DMS53 treated with DMSO at 0.1 percent for 48 hours (cell line): ENCODE results near the gene ICAM1.

Experiments
- DNase-seq: peaks from one replicate; lab custom pipeline; 2025; ENCODE audit not compliant: unreplicated experiment; lab: John Stamatoyannopoulos, UW

ICAM1 gene

DNA sequence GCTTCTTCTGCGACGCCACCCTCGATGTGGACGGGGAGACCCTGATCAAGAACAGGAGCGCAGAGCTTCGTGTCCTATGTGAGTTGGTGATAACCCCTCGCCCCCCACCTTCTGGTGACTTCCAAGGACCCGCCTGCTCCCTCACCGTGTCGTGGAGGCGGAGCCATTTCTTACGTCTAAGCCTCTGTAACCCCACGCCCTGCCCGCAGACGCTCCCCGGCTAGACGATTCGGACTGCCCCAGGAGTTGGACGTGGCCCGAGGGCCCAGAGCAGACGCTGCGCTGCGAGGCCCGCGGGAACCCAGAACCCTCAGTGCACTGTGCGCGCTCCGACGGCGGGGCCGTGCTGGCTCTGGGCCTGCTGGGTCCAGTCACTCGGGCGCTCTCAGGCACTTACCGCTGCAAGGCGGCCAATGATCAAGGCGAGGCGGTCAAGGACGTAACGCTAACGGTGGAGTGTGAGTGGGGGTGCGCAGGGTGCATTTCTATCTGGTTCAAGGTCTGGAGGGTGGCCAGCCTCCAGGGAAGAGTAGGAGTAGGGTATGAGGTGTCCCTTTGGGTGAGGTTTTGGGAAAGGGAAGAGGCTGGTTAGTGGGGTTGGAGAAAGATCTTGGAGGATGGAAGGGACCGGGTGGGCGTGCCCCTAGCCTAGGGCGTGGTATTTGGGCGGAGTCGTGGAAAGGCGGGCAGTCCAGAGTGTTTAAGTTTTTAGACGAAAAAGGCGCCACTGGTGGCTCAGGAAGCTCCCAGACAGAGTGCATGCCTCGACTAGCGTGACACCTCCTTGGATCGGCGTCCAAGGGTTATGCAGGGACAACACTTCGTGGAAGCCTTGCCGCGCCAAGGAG is 22.1 kb downstream of the ICAM1 start:
- no peak for DNase-seq

DNA sequence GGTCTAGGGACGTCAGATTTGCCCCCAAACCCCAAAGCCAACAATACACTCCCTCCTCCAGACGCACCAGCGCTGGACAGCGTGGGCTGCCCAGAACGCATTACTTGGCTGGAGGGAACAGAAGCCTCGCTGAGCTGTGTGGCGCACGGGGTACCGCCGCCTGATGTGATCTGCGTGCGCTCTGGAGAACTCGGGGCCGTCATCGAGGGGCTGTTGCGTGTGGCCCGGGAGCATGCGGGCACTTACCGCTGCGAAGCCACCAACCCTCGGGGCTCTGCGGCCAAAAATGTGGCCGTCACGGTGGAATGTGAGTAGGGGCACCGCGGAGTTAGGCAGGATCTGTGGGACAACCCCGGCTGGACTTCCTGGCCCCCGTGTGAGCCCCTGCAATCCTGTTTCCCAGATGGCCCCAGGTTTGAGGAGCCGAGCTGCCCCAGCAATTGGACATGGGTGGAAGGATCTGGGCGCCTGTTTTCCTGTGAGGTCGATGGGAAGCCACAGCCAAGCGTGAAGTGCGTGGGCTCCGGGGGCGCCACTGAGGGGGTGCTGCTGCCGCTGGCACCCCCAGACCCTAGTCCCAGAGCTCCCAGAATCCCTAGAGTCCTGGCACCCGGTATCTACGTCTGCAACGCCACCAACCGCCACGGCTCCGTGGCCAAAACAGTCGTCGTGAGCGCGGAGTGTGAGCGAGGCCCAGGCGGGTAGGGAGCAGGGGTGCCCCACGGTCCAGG is 22.9 kb downstream of the ICAM1 start:
- DNase-seq, result no peak

DNA sequence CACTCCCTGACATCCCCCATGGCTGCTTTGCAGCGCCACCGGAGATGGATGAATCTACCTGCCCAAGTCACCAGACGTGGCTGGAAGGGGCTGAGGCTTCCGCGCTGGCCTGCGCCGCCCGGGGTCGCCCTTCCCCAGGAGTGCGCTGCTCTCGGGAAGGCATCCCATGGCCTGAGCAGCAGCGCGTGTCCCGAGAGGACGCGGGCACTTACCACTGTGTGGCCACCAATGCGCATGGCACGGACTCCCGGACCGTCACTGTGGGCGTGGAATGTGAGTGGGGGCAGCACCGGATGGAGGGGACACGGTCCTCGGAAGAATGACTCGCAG is 23.4 kb downstream of the ICAM1 start:
- DNase-seq, result no peak

DNA sequence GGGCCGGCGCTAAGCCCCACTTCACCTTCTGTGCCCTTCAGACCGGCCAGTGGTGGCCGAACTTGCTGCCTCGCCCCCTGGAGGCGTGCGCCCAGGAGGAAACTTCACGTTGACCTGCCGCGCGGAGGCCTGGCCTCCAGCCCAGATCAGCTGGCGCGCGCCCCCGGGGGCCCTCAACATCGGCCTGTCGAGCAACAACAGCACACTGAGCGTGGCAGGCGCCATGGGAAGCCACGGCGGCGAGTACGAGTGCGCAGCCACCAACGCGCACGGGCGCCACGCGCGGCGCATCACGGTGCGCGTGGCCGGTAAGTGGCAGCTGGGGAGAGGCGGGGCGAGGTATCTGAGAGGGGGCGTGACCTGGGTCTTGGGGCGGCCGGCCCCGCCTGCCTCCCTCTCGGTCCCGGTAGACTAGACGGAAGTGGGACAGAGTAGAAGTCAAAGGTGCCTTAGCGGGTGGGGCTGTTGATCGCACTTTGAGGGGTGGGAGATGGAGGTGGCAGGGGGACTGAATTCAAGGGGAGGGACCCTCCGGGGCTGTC is 24.5 kb downstream of the ICAM1 start:
- DNase-seq, result no peak

DNA sequence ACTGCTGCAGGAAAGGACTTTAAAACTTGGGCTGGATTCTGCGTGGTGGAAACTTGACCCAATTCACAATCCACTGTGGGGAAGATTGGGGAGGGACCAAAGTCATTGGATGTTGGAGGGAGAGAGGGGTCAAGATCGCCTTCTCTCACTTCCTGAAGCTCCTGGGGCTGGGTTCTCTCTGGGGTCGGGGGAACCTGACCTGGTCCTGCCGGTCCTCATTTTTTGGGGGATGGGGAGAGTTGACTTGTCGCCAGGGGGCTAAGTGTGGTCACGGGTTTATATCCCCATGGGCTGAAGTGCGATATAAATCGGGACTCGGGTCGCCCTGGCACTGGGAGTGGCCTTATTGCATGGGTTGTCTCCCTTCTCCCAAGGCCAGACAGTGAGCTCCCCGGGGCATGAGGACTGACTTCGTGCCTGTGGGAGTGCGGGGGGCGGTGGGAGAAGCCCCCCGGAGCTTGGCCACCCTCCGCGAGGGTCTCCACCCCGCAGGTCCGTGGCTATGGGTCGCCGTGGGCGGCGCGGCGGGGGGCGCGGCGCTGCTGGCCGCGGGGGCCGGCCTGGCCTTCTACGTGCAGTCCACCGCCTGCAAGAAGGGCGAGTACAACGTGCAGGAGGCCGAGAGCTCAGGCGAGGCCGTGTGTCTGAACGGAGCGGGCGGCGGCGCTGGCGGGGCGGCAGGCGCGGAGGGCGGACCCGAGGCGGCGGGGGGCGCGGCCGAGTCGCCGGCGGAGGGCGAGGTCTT is 25.1 kb downstream of the ICAM1 start:
- no peak for DNase-seq

DNA sequence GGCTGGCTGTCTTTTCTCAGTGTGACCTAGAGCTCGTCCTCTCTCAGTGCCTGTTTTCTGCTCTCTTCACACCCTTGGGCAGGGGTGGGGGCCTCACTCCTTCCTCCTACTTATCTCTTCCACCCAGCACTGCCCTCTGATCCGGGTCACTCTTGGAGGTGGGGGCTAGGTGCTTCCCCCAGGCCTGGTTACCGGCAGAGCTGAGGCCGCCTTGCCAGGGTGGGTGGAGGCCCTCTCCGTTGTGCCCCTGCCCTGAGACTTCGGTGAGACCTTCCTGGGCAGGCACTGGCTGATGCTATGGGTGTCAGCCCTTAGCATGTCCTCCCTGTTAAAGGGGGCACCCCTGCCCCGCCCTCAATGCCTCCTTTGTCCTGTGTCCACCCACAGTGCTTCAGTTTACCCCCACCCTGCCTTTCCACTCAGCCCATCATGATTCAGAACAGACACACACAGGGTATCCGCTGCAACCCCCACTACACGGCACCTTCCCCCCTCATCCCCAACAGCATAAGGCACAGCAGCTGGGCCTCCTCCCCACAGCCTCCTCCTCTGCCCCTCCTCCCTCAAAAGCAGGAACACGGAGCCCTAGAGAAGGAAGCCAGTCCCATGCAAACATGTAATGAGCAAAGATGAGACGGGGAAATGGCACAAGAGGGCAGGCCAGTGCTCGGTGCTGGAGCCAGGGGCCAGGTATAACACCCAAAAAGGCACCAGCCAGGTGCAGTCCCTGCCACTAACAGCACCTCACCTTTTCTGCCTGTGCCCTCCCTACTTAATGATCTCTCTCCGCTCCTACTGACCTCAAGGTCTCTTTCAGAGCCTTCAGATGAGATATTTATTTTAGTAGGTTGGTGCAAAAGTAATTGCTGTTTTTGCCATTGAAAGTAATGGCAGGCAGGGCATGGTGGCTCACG is 28.9 kb downstream of the ICAM1 start:
- no peak for DNase-seq

DNA sequence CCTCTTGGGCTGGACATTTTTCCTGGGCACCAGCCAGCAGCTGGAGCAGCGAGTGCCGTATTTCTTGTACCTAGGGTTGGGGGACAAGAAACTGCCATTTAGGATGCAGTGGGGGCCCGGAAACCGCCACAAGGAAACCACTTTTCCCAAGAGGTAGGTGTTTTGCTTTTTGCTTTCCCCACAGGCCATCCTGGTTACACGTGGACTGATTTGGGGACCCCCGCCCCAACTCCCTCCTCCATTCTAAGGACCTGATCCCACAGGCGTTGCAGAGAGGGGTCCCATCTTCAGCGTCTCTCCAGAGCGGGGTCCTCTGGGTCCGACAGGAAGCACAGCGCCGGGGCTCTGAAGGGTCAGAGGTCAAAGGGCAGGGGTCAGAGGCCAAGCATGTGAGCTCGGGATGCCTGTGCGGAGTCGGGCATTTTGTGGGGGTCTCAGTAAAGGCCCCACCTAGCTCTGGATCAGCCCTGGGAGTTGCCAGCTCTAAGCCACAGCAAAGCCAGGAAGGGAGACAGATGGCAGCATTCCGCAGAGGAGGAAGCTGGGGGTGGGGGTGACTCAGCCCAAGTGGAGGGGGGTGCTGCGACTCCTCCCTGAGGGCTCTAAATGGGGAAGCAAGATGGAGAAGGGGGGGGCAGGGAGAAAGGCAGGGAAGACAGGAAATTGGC is 34.4 kb downstream of the ICAM1 start:
- no peak for DNase-seq

DNA sequence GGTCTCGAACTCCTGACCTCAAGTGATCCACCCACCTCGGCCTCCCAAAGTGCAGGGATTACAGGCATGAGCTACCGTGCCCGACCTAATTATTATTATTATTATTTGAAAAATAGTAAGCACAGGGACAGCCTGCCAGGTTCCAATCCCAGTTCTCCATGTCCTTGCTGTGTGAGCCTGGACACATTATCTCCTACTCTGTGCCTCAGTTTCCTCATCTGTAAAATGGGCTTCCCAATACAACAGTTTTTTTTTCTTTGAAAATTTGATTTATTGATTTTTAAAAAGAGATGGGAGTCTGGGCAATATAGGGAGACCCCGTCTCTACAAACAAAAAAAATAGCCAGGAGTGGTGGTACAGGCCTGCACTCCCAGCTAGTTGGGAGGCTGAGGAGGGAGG is 35.4 kb downstream of the ICAM1 start:
- DNase-seq, result no peak

DNA sequence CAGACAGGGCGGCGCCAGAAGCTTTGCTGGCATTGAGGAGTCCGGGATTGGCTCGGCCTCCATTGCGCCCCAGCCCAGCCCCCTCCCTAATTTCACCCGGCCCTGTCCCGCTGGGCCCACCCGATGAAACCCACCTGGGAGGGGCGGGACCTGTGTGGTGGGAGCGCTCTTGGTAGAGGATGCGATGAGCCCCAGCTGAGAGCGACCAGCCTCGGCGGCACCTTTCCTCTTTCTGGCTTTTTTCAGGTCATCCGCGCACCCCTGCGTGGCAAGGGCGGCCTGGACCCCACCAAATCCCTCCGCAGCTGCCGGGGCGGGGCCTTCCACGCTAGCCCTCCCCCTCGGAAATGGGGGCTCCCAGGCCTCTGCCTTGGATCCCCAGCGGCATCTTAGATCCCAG is 38.5 kb downstream of the ICAM1 start, which contains the start of gene ZGLP1:
Gene ZGLP1 (minus strand): TSS at position 393 of the 400 bp plus-strand sequence.
- no peak for DNase-seq

DNA sequence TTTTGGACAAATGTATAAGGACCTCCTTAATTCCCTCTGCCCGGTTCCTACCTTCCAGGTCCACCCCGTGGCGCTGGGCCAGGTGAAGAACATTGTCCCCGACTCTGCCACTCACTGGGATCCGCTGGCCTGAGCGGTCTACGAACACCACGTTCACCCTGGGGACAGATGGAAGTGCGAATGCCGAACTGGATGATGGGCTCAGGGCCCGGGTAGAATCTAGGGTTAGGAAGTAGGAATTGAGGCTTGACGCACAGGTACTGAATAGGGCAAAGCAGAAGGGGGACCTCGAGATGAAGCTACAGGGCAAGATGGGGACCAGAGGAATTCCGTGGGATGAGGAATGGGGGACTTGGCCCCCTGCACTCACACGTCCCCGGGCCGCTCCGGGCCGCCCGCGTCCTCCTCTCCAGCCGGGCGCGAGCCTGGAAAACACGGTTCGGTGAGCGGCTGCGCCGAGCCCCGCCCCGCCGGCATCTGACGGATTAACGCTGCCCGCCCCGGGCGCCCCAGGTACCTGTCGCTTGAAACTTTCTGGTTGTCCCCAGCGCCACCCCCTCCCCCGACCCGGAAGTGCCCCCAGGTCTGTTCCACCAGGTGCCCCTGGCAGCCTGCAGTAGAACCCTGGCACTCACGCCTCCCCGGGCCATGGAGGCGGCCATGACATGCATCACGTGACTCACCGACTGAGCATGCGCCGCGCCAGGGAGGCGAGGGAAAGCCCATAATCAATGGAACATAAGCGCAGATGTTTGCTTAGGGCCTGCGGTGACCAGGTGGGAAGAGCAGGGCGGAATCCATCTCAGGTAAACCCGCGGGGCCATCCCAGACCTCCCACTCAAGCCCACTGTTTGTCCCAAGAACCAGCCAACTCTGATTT is 44.7 kb downstream of the ICAM1 start, which contains the start of gene FDX2:
Gene FDX2 (minus strand): TSS at position 681 of the 880 bp plus-strand sequence. CDS start 19 bp downstream, at position 662.
- peak; percentile 64 for DNase-seq

DNA sequence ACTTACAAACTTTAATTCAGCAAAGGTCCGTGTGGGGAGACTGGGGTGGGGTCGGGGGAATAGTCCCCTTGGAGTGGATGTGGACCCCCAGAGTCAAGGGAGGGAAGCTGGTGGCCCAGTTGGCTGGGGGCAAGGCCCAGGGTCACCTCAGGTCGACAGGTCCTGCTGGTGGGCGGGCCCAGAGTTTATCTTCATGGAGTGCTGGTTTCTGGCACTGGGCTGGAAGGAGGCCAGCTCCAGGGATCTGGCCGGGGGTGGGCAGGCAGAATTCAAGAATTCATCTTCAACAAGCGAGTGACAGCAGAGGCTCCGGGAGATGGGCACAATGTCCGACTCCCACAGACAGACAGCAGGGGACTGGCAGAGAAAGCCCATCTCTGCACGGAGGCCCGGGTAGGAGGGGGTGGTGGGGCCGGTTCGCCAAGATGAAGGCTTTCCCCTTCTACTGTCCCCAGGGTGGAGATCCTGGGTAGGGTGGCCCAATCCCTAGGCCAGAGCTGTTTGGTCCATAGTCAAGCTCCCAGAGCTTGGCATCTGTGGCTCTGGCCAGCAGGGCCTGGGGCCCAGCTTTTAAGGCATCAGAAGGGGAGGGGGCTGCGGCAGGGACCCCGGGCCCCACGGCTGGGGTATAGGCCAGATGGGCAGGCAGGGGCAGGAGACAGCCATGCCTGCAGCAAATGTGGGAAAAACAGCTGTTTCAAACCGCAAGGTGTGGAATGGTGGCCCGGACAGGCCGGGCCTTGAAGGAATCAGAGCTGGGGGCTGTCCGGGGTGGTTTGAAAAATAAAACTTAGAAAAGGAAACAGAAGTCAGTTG is 45.5 kb downstream of the ICAM1 start:
- DNase-seq, result no peak

DNA sequence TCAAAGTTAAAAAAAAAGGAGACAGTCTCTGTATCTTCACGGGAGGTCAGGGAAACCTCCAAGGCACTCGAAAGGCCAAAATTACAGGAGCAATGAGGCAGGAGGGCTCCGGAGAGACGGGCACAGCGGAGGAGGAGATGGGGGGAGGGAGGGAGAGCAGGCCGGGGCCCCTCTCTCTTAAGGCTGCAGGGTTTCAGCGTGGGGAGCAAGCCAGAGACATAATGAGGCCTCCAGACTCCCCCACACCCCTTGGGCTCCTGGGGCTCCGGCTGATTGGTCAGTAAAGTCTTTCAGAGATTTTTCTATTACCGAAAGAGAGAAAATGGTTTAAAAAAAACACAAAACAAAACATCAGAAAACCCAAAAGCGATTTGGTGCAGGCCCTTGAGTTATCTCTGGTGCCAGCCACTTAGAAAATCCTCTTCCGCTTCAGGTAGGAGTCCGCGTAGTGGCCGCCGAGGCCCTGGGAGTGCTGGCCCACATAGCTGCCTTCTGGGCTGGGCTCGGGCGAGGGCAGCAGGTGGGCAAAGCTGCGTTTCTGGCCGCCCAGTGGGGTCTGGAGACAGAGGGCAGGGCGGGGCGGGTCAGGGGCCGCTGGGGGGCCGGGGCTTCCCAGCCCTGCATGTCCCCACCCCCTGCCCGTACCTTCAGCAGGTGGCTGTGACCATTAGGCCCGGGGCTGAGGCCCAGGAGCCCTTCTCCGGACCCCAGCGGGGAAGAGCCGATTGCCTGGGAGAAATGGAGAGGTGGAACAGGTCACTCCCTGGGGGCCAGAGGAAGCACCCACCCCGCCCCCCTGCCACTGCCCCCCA is 46.3 kb downstream of the ICAM1 start:
- DNase-seq, result no peak

DNA sequence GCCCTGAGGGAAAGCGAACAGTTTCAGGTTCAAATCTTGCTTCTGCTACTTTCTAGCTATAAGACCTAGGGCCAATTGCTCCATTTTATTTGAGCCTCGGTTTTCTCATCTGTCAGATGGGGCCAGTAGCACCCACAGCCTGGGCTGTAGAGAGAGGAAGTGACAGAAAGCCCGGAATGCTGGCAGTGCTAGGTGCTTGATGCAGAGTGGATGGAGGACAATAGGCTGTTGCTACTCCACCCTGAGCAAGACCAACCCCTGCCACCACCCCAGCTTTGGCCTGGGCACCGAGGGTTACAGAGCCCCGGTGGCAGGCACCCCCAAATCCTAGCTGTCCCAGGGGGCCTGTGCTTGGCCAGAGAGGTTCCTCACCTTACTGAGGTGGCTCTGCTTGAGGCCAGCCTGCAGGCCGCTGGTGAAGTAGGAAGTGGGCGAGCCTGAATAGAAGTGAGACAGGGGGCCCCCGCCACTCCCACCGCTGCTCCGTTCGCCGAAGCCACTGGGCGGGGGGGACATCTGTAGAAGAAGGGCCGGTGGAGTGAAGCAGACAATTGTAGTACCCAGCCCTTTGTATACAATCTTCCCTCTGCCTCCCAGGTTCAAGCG is 47.0 kb downstream of the ICAM1 start:
- no peak for DNase-seq

DNA sequence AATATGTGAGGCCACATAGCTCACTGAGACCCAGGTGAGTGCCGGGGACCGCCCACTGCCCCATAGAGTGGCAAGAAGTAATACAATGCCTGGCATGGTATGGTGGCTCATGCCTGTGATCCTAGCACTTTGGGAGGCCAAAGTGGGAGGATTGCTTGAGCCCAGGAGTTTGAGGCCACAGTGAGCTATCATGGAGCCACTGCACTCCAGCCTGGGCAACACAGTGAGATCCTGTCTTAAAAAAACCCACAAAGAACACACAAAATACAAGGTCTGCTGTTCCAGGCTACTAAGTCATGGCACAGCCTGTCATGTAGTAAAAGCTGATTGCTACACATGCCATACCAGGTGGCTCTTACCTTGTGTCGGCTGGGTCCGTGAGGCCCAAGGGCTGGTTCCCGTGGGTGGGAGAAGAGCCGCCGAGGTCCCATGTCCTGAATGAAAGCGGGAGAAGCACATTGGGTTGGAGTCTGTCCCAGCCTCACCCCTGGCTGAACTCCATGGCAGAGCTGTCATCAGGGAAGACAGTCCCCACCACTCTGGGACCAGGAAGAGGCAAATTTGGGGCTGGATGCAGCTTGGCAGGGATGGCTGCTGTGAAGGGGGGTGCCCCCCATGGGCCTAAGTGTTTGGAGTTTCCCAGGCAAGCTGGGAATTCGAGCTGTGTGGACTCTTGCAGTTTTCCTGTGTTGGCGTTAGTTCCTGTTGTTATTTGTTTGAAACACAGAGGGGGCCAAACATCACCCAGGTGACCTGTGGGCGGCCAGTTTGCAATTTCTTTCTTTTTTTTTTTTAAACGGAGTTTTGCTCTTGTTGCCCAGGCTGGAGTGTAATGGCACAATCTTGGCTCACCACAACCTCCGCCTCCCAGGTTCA is 48.1 kb downstream of the ICAM1 start:
- no peak for DNase-seq

DNA sequence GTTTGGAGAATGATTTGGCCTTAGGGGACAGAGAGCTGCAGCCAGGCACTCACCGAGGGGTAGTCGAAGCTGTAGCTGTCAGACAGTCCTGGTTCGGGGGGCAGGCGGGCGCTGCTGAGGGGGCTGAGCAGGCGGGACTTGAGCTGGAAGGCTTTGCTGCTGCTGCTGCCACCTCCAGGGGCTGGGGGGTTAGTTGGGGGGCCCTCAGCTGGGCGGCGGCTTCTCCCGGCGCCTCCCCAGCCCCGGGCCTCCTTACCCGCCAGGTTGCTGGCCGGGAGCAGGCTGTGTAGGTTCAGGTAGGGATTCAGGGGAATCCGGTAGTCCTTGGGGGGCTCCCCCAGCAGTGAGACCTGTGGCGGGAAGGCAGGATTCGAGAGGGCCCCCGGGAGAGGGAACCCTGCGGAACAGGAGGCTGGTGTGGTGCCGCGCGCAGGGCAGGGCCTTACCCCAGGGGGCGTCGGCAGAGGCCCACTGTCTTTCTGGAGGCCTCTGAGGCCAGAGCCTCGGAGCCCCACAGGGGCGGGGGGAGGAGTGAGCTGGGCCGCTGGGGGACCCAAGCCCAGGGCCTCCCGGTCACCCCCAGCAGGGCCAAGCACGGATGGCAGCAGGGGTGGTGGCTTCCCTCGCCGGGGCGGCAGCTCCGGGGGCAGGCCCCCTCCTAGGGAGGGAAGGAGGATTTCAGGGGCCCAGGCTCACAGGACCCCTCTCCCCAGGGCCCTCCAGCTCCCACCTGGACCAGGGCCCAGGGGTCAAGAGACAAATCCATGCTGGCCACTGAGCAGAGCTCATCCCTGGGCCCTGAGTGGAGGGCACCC is 49.9 kb downstream of the ICAM1 start:
- DNase-seq, result no peak
